Measurements from ENCODE around the gene MYBPC2. TPM values are rescaled to one million over a fixed set of nuclear protein-coding genes. Genes with fewer than 3 reads are reported as not detected.
A peak's percentile ranks its signal among the peaks of the same experiment; 100 is the strongest.

Gene MYBPC2
- polyA plus RNA-seq, 3 donors from 2014 or later: not detected

DNA sequence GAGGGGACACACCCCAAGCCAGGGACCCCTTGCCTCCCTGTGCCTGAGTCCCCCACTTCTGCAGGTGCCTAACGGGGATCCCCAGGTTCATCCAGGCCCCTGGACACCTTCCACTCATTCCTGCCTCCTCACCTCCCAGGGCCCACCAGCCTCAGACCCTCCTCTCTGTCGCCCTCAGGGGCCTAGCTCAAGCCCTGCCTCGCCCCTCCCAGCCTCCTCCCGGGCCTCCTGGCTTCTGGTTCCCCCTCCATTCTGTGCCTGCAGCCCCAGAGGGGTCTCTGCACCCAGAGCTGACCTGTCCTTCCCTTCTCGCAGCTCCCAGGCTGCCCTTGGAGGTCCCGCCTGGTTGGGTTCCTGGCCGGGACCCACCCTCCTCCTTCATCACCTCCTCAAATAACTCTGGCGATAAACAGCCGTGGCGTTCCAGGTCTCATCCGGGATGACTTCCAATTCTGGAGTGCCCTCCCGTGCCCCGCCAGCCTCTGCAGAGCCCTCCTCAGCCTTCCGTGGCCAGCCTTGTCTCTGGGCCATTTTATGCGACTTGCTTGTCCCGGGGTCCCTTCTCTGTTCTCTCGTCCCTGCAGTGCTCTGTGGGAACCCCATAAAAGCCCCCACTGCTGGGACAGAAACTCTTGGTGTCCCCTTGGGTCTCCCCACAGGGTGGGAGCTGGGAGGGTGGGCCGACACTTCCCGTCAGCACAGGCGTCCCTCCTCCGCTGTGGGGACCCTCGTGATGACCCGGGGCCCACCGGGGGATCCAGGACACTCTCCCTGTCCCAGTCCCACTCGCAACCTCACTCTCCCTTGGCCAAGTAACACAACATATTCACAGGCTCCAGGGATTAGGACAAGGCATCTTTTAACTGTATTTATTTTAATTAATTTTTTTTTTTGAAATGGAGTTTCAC is 69.1 kb downstream of the MYBPC2 start:
- Mint-ChIP-seq H3K9me3 (no peaks in the 10 kb centered on the region), H3K4me3 (no peak overlapping the region), H3K27me3 (ENCODE audit: low read depth in 3 of 3) (no peaks in the 10 kb centered on the region), H3K4me1 (no peaks in the 10 kb centered on the region), H3K36me3 (no peaks in the 10 kb centered on the region), H3K27ac (no peak overlapping the region)
- no peak for DNase-seq

DNA sequence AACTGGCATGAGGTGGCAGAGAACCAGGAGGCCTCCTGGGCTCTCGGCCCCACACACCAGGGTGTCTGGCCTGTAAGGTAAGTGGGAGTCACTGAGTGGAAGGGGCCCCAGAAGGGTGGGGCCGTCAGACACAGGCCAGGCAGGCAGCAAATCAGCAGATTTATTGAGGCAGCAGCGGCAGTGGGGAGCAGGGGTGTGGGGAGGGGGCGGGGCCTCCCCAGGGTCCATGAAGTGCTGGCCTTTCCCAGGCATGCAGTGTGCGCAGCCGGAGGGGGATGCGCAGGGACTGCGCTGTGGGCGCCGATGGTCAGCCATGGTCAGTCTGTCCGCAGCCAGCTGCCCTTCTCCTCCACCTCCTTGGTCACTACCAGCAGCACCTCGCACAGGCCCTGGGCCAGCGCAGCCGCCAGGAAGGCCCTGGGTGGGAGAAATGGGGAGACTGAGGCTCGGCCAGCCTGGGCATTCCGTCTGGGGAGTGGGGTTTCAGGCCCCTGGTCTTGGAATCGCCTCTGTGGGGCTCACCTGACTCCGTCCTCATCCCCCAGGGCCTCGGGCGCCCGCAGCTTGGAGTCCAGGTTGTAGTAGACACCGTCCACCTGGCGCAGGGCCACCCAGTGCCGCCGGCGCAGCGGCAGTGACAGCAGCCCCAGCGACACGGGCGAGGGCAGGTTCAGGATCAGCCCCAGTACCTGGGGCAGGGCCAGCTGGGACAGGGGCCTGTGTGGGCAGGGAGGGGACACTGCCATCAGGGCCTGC is 73.3 kb downstream of the MYBPC2 start:
- Mint-ChIP-seq H3K4me1 (peaks cover 8 to 10% of the 10 kb centered on the region in 2 donors), H3K4me3 (no peak overlapping the region), H3K36me3 (no peaks in the 10 kb centered on the region), H3K27ac (no peak overlapping the region), H3K27me3 (ENCODE audit: low read depth in 3 of 3) (peaks cover 0 to 1% (median 0%) of the 10 kb centered on the region in 3 donors), H3K9me3 (no peaks in the 10 kb centered on the region)
- DNase-seq: no peak

DNA sequence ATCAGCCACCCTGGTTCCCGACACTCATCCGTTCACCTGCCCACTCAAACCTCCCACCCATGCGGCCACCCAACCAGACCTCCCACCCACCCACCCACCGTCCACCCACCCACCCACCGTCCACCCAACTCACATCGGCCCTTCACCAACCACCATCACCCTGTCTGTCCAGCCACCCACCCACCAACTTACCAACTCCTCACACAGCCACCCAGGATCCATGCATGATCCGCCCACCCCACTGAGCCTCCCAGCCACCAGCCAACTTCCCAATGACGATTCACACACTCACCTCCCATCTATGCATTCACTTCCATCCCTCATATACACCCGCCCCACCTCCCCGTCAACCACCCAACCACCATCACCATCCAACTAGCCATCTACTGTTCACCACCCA is 74.0 kb downstream of the MYBPC2 start:
- Mint-ChIP-seq H3K27me3 (ENCODE audit: low read depth in 3 of 3) (peaks cover 2 to 7% (median 4%) of the 10 kb centered on the region in 3 donors), H3K9me3 (no peaks in the 10 kb centered on the region), H3K4me1 (peaks cover 14 to 15% of the 10 kb centered on the region in 2 donors), H3K4me3 (no peak overlapping the region), H3K36me3 (no peaks in the 10 kb centered on the region), H3K27ac (no peak overlapping the region)
- DNase-seq: no peak

DNA sequence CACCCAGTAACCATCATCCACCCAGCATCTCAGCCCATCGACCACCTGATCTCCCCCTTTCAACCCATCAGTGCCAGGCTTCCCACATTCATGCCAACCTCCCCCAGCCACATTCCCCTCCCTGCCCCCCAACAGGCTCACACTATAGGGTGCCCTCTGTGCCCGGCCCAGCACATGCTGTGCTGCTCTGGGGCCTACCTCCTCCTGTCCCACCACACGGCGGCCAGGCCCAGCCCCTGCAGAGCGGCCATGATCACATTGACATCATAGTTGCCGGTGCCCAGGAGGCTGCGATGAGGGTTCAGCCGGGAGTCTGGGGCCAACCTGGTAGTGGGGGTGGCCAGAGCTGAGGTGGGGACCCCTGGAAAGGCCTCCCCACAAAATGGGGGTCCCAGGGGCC is 74.7 kb downstream of the MYBPC2 start:
- Mint-ChIP-seq H3K9me3 (no peaks in the 10 kb centered on the region), H3K36me3 (no peaks in the 10 kb centered on the region), H3K27me3 (ENCODE audit: low read depth in 3 of 3) (peaks cover 2 to 7% (median 6%) of the 10 kb centered on the region in 3 donors), H3K4me1 (peaks cover 16 to 18% of the 10 kb centered on the region in 2 donors), H3K4me3 (no peak overlapping the region), H3K27ac (no peak overlapping the region)
- DNase-seq: no peak

DNA sequence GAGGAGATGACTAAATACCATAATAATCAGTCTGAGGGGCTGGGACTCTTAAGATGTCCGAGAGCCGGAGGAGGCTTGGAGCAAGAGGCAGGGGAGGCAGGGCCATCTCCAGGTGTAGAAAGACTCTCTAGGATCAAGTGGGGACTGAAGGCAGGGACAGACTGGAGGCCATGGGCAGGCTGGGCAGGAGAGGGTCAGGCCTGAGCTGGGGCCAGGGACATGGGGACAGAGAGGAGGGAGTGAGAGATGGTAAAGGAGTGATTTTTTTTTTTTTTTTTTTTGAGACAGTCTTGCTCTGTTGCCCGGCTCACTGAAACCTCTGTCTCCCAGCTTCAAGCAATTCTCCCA is 76.1 kb downstream of the MYBPC2 start:
- Mint-ChIP-seq H3K4me1 (peaks cover 16 to 18% of the 10 kb centered on the region in 2 donors), H3K4me3 (peak overlapping the region in 4 of 5 donors; percentile 30 to 60 (median 44)), H3K36me3 (no peaks in the 10 kb centered on the region), H3K9me3 (no peaks in the 10 kb centered on the region), H3K27me3 (ENCODE audit: low read depth in 3 of 3) (peaks cover 2 to 7% (median 6%) of the 10 kb centered on the region in 3 donors), H3K27ac (peak overlapping the region in 4 of 6 donors; percentile 51 to 77 (median 72))
- DNase-seq: no peak

DNA sequence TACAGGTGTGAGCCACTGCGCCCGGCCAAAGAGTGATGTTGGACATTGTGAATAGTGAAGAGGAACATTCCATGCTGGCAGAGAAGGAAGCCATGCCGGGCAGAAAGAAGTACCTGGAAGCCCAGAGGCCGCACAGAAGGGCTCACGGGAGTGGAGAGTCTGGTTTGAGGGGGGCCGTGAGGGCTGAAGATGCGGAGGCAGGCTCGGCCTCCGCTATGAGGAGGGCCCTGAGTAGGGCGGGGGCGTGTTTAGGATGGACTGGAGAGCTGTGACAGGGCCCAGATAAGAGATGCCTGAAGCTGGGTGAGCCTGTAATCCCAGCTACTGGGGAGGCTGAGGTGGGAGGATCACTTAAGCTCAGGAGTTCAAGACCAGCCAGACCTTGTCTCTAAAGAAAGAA is 76.7 kb downstream of the MYBPC2 start:
- DNase-seq: no peak
- peak overlapping the region in 3 of 5 donors; percentile 36 to 62 (median 45) for H3K4me3 Mint-ChIP-seq
- H3K9me3 Mint-ChIP-seq: no peaks in the 10 kb centered on the region
- H3K36me3 Mint-ChIP-seq: no peaks in the 10 kb centered on the region
- H3K27me3 Mint-ChIP-seq (ENCODE audit: low read depth in 3 of 3): peaks cover 2 to 10% (median 7%) of the 10 kb centered on the region in 3 donors
- peaks cover 16 to 18% of the 10 kb centered on the region in 2 donors for H3K4me1 Mint-ChIP-seq
- H3K27ac Mint-ChIP-seq: peak overlapping the region in 4 of 6 donors; percentile 35 to 90 (median 52)

DNA sequence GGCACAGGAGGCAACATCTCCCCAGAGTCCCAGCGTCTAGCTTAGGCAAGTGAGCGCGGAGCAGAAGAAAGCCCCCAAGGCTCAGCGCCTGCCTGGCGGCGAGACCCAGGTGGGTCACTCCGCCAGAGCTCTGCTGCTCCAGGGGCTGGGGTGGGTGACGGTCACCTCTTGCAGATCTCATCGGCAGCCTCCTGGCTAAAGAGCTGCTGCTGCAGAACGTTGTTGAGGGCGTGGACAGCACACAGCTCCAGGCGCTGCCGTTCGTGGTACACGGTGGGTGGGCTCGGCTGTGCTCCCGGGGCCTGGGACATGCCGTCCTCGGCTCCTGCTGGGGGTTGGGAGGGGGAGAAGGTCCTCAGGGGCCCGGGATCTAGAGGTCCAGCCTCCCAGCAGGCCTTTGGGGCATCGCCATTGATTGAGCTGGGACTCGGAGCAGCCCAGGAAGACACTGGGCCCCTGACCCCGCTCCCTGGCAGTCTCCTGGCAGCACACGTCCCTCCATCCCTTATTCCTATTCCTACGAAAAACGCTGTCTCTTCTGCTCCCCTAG is 77.5 kb downstream of the MYBPC2 start:
- peak overlapping the region; percentile 84 to 98 (median 96) for H3K27ac Mint-ChIP-seq
- DNase-seq: no peak
- peaks cover 3 to 10% (median 8%) of the 10 kb centered on the region in 3 donors for H3K27me3 Mint-ChIP-seq (ENCODE audit: low read depth in 3 of 3)
- H3K4me1 Mint-ChIP-seq: peaks cover 16 to 18% of the 10 kb centered on the region in 2 donors
- H3K9me3 Mint-ChIP-seq: no peaks in the 10 kb centered on the region
- peak overlapping the region; percentile 88 to 96 (median 90) for H3K4me3 Mint-ChIP-seq
- H3K36me3 Mint-ChIP-seq: no peaks in the 10 kb centered on the region

DNA sequence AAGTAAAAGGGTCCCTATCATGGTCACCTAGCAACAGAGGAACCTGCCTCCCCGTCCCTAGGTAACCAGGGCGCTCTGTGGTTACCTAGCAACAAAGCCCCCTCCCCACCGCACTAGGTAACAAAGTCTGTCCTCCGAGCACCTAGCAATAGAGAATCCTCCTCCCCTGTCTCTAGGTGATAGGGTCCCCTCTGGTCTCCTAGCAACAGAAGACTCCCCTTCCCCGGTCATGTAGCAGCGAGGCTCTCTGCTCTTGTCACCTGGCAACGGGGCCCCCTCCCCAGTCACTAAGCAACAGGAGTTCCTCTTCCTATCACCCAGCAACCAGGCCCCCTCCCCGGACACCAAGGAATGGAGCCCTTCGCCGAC is 78.0 kb downstream of the MYBPC2 start:
- Mint-ChIP-seq H3K27ac (peak overlapping the region; percentile 84 to 98 (median 96)), H3K27me3 (ENCODE audit: low read depth in 3 of 3) (peaks cover 3 to 10% (median 8%) of the 10 kb centered on the region in 3 donors), H3K36me3 (no peaks in the 10 kb centered on the region), H3K4me3 (peak overlapping the region; percentile 88 to 96 (median 90)), H3K4me1 (peaks cover 16 to 18% of the 10 kb centered on the region in 2 donors), H3K9me3 (no peaks in the 10 kb centered on the region)
- no peak for DNase-seq

DNA sequence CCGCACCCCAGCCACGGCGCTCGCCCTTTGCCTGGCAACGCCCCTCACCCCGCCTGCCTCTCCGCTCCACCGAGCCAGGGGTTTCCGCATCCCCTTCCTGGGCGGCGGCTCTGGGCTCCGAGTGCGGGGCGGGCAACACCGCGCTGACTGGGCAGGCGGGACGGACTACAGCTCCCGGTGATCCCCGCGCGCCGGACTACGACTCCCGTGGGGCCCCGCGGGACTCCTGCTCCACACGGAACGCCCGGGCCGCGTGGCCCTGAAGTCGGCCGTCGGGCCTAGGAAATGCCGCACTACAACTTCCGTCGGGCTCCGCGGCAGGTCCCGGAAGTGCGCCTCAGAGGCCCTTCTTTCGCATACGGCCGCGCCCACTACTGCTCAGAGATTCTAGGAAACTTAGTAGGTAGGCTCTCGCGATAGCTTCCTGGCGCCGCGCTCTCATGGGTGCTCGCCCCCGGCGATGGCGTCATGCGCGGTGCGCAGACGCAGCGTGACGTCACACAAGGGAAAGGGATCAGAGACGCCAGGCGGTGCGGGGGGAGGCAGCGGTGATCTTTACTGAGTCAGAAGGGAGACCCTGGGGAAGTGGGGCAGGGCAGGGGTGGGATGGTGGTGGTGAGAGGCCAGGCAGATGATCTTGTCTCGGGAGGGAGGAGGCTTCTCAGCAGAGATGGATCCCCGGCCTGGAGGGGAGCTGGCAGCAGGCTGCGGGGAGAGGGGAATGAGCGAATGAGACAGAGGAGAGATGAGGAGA is 78.6 kb downstream of the MYBPC2 start, which contains the start of gene JOSD2:
Gene JOSD2 (minus strand): TSS at position 123 of the 754 bp plus-strand sequence. CDS start 760 bp downstream, outside the sequence.
- Mint-ChIP-seq H3K9me3 (no peaks in the 10 kb centered on the region), H3K4me3 (peak within 1 kb of the TSS; percentile 88 to 96 (median 90)), H3K36me3 (no peaks in the 10 kb centered on the region), H3K4me1 (peaks cover 16 to 18% of the 10 kb centered on the region in 2 donors), H3K27ac (peak within 1 kb of the TSS; percentile 92 to 98 (median 98)), H3K27me3 (ENCODE audit: low read depth in 3 of 3) (peaks cover 3 to 10% (median 8%) of the 10 kb centered on the region in 3 donors)
- peak; percentile 93 to 96 (median 96) for DNase-seq

DNA sequence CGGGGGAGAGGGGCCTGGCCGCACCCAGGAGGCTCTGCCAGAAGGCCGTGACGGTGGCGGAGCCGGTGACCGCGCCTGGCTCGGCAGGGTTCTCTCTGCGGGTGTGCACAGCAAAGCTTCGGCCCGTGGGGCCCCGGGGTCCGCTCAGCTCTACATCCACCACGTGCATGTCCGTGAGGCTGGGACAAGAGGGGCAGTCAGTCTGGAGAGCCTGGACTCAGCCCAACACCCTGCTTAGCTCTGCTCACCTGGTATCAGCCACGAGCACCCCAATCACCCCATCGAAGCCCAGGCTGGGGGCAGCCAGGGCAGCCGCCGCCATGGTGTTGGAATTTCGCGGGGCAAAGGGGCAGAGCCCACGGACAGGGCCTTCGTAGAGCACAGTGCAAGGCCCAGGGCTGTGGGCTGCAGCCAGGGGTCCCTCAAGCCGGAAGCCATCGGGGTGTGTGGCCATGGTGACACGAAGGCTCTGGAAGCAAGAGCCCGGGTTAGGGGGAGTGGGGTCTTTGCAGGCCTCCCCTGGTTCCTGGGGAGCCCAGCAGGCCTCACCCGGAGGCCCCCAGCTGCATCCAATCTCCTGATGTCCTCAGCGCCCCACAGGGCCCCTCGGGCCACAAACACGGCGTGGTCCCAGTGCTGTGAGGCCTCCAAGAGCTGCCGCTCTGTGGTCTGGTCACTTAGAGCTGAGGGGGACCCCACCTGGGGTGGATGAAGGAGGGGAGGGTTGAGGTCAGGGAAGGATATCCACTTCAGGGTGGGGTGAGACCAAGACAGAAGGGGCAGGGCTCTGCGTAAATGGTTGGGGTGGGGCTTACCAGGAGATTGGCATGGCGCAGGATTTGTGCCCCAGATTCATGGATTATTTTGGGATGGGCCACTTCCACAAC is 79.7 kb downstream of the MYBPC2 start:
- Mint-ChIP-seq H3K9me3 (no peaks in the 10 kb centered on the region), H3K27me3 (ENCODE audit: low read depth in 3 of 3) (peaks cover 5 to 10% (median 8%) of the 10 kb centered on the region in 3 donors), H3K27ac (peak overlapping the region in 2 of 6 donors; percentile 24 to 94), H3K36me3 (no peaks in the 10 kb centered on the region), H3K4me1 (peaks cover 16 to 18% of the 10 kb centered on the region in 2 donors), H3K4me3 (no peak overlapping the region)
- DNase-seq: no peak

DNA sequence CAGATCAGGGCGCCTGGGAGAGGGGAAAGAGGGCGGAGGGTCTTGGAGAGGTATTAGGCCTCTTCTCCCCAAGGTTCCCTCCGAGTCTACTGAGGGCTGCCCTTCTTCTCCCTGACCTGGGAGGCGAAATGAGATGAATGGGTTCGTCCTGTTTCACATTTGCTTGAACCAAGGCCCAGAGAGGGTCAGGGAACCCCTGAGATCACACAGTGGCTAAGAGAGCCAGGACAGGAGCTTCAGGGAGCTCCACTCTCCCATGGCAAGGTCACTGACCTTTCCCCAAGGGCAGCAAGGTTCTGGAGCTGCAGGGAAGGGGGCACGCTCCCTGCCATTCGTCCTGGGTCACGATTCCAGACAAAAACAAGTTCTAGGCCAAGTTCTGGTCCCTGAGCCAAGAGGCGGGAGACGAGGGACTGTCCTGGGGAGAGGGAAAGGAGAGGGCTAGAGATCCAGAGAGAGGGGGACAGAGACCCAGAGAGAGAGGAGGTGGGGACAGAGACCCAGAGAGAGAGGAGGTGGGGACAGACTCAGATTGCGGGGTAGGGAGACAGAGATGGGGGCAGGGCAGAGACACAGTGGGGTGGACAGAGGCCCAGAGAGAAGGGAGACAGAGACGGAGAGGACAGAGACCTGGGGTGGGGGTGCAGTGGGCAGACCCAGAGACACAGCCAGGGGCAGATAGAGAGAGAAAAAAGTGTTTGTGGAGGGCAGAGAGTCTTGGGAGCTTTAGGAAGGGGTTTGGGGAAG is 80.5 kb downstream of the MYBPC2 start:
- peaks cover 16 to 18% of the 10 kb centered on the region in 2 donors for H3K4me1 Mint-ChIP-seq
- no peak for DNase-seq
- peaks cover 5 to 10% (median 8%) of the 10 kb centered on the region in 3 donors for H3K27me3 Mint-ChIP-seq (ENCODE audit: low read depth in 3 of 3)
- no peaks in the 10 kb centered on the region for H3K36me3 Mint-ChIP-seq
- peak overlapping the region in 3 of 6 donors; percentile 74 to 81 (median 80) for H3K27ac Mint-ChIP-seq
- no peaks in the 10 kb centered on the region for H3K9me3 Mint-ChIP-seq
- H3K4me3 Mint-ChIP-seq: peak overlapping the region in 2 of 5 donors; percentile 25 to 51
